GM23338 (cell line): ENCODE measurements around the gene PCIF1. TPM values are rescaled to one million over a fixed set of nuclear protein-coding genes. Genes with fewer than 3 reads are reported as not detected.
A peak's percentile ranks its signal among the peaks of the same experiment; 100 is the strongest.
"Not testable (repeated sequence)": the region's sequence is repeated elsewhere in the genome, so short reads cannot be mapped to it uniquely, and the experiment has no call there.

Source experiments
- ATAC-seq: fragments of 200-7000 bp; cut with Tn5 transposase; 3 replicates; pipeline ENCODE4 v1.9.1; 2020
- DNase-seq: peaks from one replicate; pipeline ENCODE4 v3.0.0-alpha.2; 2015; ENCODE audit warnings: low spot score
- H2AFZ ChIP-seq: fragments of 200-600 bp; sonication (generic); 2 replicates; pipeline ENCODE4 v1.8.0; 2016; ENCODE audit warnings: antibody characterized with exemption, mild to moderate bottlenecking, moderate library complexity
- H3F3A ChIP-seq: fragments of 200-600 bp; sonication (generic); replicated peaks from 2 replicates; pipeline ENCODE4 v1.8.0; 2017; ENCODE audit warnings: antibody characterized with exemption, mixed run types, low read depth
- H3K27ac ChIP-seq: fragments of 200-600 bp; sonication (generic); 2 replicates; pipeline ENCODE4 v1.6.1; 2016; ENCODE audit warnings: low read depth
- H3K27me3 ChIP-seq: fragments of 200-600 bp; sonication (generic); 2 replicates; pipeline ENCODE4 v1.8.0; 2016; ENCODE audit warnings: mild to moderate bottlenecking, mixed run types, moderate library complexity; ENCODE audit not compliant: insufficient read depth
- H3K36me3 ChIP-seq: fragments of 200-600 bp; sonication (generic); 2 replicates; pipeline ENCODE4 v1.8.0; 2016; ENCODE audit warnings: mild to moderate bottlenecking; ENCODE audit not compliant: insufficient read depth
- H3K4me1 ChIP-seq: fragments of 200-600 bp; sonication (generic); 2 replicates; pipeline ENCODE4 v1.8.0; 2016; ENCODE audit warnings: mild to moderate bottlenecking, moderate library complexity; ENCODE audit not compliant: insufficient read depth
- H3K4me2 ChIP-seq: fragments of 200-600 bp; sonication (generic); 2 replicates; pipeline ENCODE4 v1.7.1; 2017; ENCODE audit warnings: mixed run types
- H3K4me3 ChIP-seq: fragments of 200-600 bp; sonication (generic); 2 replicates; pipeline ENCODE4 v1.6.1; 2016; ENCODE audit warnings: mixed run types
- H3K79me2 ChIP-seq: fragments of 200-600 bp; sonication (generic); replicated peaks from 2 replicates; pipeline ENCODE4 v1.8.0; 2017; ENCODE audit warnings: mild to moderate bottlenecking; ENCODE audit not compliant: insufficient read depth
- H3K9me2 ChIP-seq: fragments of 200-600 bp; sonication (generic); 2 replicates; pipeline ENCODE4 v1.8.0; 2017; ENCODE audit not compliant: insufficient read depth
- H4K20me1 ChIP-seq: fragments of 200-600 bp; sonication (generic); replicated peaks from 2 replicates; pipeline ENCODE4 v1.8.0; 2017; ENCODE audit warnings: mild to moderate bottlenecking; ENCODE audit not compliant: insufficient read depth
- H3K27ac Mint-ChIP-seq: 2 replicates; pipeline ENCODE4 v1.8.0; 2020; ENCODE audit warnings: inconsistent platforms, mild to moderate bottlenecking, moderate library complexity, mixed read lengths
- H3K27me3 Mint-ChIP-seq: 3 replicates; pipeline ENCODE4 v1.8.0; 2022; ENCODE audit warnings: low read depth, mild to moderate bottlenecking, moderate library complexity, mixed read lengths, inconsistent platforms; ENCODE audit not compliant: insufficient read depth, poor library complexity
- H3K36me3 Mint-ChIP-seq: 3 replicates; pipeline ENCODE4 v1.8.0; 2021; ENCODE audit warnings: low read depth, mild to moderate bottlenecking, inconsistent platforms, moderate library complexity, mixed read lengths
- H3K4me1 Mint-ChIP-seq: 3 replicates; pipeline ENCODE4 v1.8.0; 2020; ENCODE audit warnings: mild to moderate bottlenecking, inconsistent platforms, mixed read lengths
- H3K4me3 Mint-ChIP-seq: 3 replicates; pipeline ENCODE4 v1.8.0; 2021; ENCODE audit warnings: moderate library complexity, mild to moderate bottlenecking, inconsistent platforms, mixed read lengths
- H3K9me3 Mint-ChIP-seq: 3 replicates; pipeline ENCODE4 v1.8.0; 2020; ENCODE audit warnings: moderate library complexity, mild to moderate bottlenecking, inconsistent platforms, mixed read lengths
- EZH2 ChIP-seq: fragments of 200-600 bp; sonication (generic); IDR thresholded peaks from one replicate; pipeline ENCODE4 v1.8.0; 2017; ENCODE audit warnings: antibody characterized with exemption, mild to moderate bottlenecking, low read depth; ENCODE audit not compliant: unreplicated experiment
- EZH2phosphoT487 ChIP-seq: fragments of 200-600 bp; sonication (generic); IDR thresholded peaks from one replicate; pipeline ENCODE4 v1.8.1; 2018; ENCODE audit warnings: antibody characterized with exemption; ENCODE audit not compliant: unreplicated experiment
- JUNB ChIP-seq: IDR thresholded peaks from one replicate; pipeline ENCODE4 v1.6.1; 2016; ENCODE audit warnings: antibody characterized with exemption; ENCODE audit not compliant: unreplicated experiment
- NANOG ChIP-seq: IDR thresholded peaks from 2 replicates; pipeline ENCODE4 v1.6.1; 2016; ENCODE audit warnings: antibody characterized with exemption, borderline replicate concordance
- POLR2AphosphoS5 ChIP-seq: IDR thresholded peaks from 2 replicates; pipeline ENCODE4 v1.6.1; 2016; ENCODE audit warnings: antibody characterized with exemption, low read depth
- STAT1 ChIP-seq: IDR thresholded peaks from one replicate; pipeline ENCODE4 v1.6.1; 2016; ENCODE audit warnings: antibody characterized with exemption; ENCODE audit not compliant: unreplicated experiment
- ZNF331 ChIP-seq: fragments of 250-450 bp; sonication (Bioruptor Pico); IDR thresholded peaks from 2 replicates; pipeline ENCODE4 v1.5.0; 2020; ENCODE audit warnings: low read depth, mild to moderate bottlenecking, moderate library complexity
- polyA plus RNA-seq: library from polyadenylated mRNA; unstranded; fragments of >200 nt; fragmentation: Nextera tagmentation; extraction: Ambion mirVana; gene quantifications from 2 replicates; pipeline ENCODE4 v1.2.1, GENCODE V29; 2016
- total RNA-seq: library from RNA; depleted of rRNA; stranded (reverse); fragments of >200 nt; shearing (Covaris generic); gene quantifications from 2 replicates; pipeline ENCODE4 v1.2.3, GENCODE V29; 2014
- TF ChIP-seq, protein P1 (sequence below): IDR thresholded peaks from 2 replicates; pipeline ENCODE4 v1.6.1; 2016; ENCODE audit warnings: antibody characterized with exemption
- TF ChIP-seq, protein P2 (sequence below): IDR thresholded peaks from one replicate; pipeline ENCODE4 v1.6.1; 2018; ENCODE audit warnings: antibody characterized with exemption; ENCODE audit not compliant: unreplicated experiment

PCIF1 gene
- total and polyA plus RNA-seq, 2 experiments from 2014 or later, result 26.1 to 28.3 TPM

DNA sequence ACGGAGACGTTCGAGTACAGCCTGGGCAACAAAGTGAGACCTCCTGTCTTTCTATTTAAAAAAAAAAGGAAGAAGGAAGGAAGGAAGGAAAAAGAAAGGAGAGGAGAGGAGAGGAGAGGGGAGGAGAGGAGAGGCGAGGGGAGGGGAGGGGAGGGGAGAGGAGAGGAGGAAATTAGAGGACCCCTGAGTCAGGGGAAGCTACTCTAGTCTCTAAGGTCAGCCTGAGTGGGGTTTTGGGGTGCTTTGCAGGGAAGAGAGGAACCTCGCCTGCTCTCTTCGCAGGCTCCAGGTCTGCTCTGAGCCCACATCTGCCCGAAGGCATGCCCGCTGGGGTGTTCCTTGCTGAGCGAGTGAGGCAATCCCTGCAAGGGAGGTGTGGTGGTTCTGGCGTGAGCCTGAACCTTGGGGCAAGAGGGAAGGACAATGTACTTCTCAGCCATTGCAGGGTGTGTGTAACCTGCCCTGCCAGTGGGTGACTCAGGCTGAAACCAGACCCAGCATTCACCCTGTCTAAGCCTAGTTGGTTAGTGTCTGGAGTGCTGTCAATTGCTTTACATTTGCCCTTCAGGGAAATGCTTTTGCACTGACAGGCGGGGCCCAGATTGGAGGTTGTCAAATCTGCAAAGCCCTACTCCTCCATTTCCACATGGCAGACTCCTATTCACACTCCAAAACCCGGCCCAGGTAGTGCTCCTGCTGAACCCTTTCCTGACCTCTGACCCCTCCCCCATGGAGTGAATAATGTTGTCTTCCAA, 58.9 kb downstream of the PCIF1 start:
- Histone ChIP-seq H3K79me2 (no peaks in the 10 kb centered on the region), H3K9me2 (no peaks in the 10 kb centered on the region), H3K4me2 (no peak overlapping the region), H4K20me1 (no peaks in the 10 kb centered on the region), H3K27ac (no peak overlapping the region), H3F3A (peaks cover 10% of the 10 kb centered on the region; the same call in 1 of the 2 replicates), H3K4me1 (peaks cover 12% of the 10 kb centered on the region; the same call in 1 of the 2 replicates), H3K4me3 (no peak overlapping the region), H3K36me3 (no peaks in the 10 kb centered on the region), H2AFZ (0 out of 2 replicates have a peak overlapping the region, but pooled peaks have one; percentile 66), H3K27me3 (no peaks in the 10 kb centered on the region)
- Mint-ChIP-seq H3K4me1 (peaks cover 22% of the 10 kb centered on the region), H3K27ac (no peak overlapping the region), H3K9me3 (no peaks in the 10 kb centered on the region; the same call in 2 of the 3 replicates), H3K4me3 (no peak overlapping the region; the same call in 2 of the 3 replicates), H3K27me3 (peaks cover 13% of the 10 kb centered on the region), H3K36me3 (no peaks in the 10 kb centered on the region)
- DNase-seq, result peak; percentile 28
- ATAC-seq, result peak; percentile 84
- no peak for TF ChIP-seq JUNB
- TF ChIP-seq ZNF331 (CRISPR knock-in tag), result no peak
- no peak for TF ChIP-seq POLR2AphosphoS5
- TF ChIP-seq NANOG, result no peak
- TF ChIP-seq EZH2, result no peak
- TF ChIP-seq, protein P1, sequence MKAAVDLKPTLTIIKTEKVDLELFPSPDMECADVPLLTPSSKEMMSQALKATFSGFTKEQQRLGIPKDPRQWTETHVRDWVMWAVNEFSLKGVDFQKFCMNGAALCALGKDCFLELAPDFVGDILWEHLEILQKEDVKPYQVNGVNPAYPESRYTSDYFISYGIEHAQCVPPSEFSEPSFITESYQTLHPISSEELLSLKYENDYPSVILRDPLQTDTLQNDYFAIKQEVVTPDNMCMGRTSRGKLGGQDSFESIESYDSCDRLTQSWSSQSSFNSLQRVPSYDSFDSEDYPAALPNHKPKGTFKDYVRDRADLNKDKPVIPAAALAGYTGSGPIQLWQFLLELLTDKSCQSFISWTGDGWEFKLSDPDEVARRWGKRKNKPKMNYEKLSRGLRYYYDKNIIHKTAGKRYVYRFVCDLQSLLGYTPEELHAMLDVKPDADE, result no peak
- no peak for TF ChIP-seq EZH2phosphoT487

DNA sequence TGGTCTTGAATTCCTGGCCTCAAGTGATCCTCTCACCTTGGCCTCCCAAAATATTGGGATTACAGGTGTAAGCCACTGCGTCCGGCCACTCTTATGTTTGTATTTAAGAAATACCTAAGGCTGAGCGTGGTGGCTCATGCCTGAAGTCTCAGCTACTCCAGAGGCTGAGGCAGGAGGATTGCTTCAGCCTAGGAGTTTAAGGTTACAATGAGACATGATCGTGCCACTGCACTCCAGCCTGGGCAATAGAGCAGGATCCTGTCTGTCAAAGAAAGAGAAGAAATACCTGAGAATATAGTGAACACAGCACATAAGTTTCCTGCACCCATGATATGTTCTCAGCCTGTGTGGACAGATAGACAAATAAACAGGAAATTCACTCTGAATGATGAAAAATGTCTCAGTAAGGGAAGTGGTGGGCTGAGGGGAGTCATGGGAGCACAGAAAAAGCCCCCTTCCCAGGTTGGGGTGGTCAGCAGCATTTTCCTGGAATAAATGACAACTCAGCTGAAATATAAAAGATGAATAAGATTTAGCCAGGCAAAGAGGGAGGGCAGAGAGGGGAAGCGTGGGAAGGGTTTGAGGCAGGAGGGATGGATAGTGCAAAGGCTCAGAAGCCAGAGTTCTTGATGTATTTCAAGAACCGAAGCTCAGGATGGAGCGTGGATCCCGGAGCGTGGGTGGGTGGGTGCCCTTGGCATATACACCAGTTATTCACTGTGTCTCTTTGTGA, 60.4 kb downstream of the PCIF1 start:
- Mint-ChIP-seq H3K27ac (no peak overlapping the region), H3K9me3 (no peaks in the 10 kb centered on the region; the same call in 2 of the 3 replicates), H3K4me1 (peaks cover 25% of the 10 kb centered on the region), H3K4me3 (no peak overlapping the region), H3K36me3 (no peaks in the 10 kb centered on the region), H3K27me3 (peaks cover 14% of the 10 kb centered on the region)
- Histone ChIP-seq H3K27me3 (no peaks in the 10 kb centered on the region), H3K4me3 (no peak overlapping the region), H3K36me3 (no peaks in the 10 kb centered on the region), H3K79me2 (no peaks in the 10 kb centered on the region), H2AFZ (peak overlapping the region; percentile 77; the same call in 1 of the 2 replicates), H3K9me2 (no peaks in the 10 kb centered on the region), H3K27ac (no peak overlapping the region), H4K20me1 (no peaks in the 10 kb centered on the region), H3K4me2 (peak overlapping the region; percentile 60), H3K4me1 (peaks cover 13% of the 10 kb centered on the region; the same call in 1 of the 2 replicates), H3F3A (peaks cover 10% of the 10 kb centered on the region; the same call in 1 of the 2 replicates)
- TF ChIP-seq EZH2, result no peak
- no peak for TF ChIP-seq STAT1
- TF ChIP-seq, protein P2, sequence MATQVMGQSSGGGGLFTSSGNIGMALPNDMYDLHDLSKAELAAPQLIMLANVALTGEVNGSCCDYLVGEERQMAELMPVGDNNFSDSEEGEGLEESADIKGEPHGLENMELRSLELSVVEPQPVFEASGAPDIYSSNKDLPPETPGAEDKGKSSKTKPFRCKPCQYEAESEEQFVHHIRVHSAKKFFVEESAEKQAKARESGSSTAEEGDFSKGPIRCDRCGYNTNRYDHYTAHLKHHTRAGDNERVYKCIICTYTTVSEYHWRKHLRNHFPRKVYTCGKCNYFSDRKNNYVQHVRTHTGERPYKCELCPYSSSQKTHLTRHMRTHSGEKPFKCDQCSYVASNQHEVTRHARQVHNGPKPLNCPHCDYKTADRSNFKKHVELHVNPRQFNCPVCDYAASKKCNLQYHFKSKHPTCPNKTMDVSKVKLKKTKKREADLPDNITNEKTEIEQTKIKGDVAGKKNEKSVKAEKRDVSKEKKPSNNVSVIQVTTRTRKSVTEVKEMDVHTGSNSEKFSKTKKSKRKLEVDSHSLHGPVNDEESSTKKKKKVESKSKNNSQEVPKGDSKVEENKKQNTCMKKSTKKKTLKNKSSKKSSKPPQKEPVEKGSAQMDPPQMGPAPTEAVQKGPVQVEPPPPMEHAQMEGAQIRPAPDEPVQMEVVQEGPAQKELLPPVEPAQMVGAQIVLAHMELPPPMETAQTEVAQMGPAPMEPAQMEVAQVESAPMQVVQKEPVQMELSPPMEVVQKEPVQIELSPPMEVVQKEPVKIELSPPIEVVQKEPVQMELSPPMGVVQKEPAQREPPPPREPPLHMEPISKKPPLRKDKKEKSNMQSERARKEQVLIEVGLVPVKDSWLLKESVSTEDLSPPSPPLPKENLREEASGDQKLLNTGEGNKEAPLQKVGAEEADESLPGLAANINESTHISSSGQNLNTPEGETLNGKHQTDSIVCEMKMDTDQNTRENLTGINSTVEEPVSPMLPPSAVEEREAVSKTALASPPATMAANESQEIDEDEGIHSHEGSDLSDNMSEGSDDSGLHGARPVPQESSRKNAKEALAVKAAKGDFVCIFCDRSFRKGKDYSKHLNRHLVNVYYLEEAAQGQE, result no peak
- DNase-seq (no peak), ATAC-seq (no peak)

DNA sequence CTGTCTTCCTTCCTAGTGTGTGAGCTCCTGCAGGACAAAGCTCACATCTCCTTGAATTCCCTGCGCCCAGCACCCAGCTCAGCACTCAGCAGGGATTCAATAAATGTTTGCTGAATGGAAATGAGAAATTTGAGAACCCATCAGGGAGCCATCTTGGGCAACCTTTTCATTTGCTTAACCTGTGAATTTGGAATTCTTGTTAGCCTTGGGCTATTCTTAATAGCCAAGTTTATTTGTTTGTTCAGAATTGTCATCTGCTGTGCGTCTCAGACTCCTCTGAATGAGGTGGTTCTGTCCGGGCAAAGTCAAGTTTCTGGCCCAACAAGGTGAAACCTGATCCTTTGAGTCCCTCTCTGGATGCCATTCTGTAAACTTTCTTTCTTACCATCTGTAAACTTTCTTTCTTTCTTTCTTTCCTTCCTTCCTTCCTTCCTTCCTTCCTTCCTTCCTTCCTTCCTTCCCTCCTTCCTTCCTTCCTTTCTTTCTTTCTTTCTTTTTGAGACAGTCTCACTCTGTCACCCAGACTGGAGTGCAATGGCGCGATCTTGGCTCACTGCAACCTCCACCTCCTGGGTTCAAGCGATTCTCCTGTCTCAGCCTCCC, 61.1 kb downstream of the PCIF1 start:
- not testable (repeated sequence) for H3K4me3 ChIP-seq, H3K27ac ChIP-seq, H3K36me3 Mint-ChIP-seq, H3K4me3 Mint-ChIP-seq, H4K20me1 ChIP-seq, H3K9me3 Mint-ChIP-seq, H3K27me3 ChIP-seq, H3K36me3 ChIP-seq, H3K9me2 ChIP-seq, H3K27ac Mint-ChIP-seq, H3K79me2 ChIP-seq, H3F3A ChIP-seq, ATAC-seq
- Histone ChIP-seq H3K4me1 (peaks cover 20% of the 10 kb centered on the region; the same call in 1 of the 2 replicates), H2AFZ (peak overlapping the region; percentile 77; the same call in 1 of the 2 replicates), H3K4me2 (peak overlapping the region; percentile 60)
- peaks cover 14% of the 10 kb centered on the region for H3K27me3 Mint-ChIP-seq
- DNase-seq, result peak; percentile 35
- H3K4me1 Mint-ChIP-seq, result peaks cover 30% of the 10 kb centered on the region
